NCI-H446 treated with DMSO at 0.1 percent for 48 hours (cell line): ENCODE results near the gene MTCH2.

Experiments used
- DNase-seq: peaks from one replicate; lab custom pipeline; 2025; lab: John Stamatoyannopoulos, UW

The MTCH2 gene

GRCh38 chr11:47589977-47590861, 52.1 kb downstream of the MTCH2 start:
- no peak for DNase-seq

GRCh38 chr11:47589584-47589976, 52.8 kb downstream of the MTCH2 start:
- no peak for DNase-seq

GRCh38 chr11:47589118-47589517, 53.2 kb downstream of the MTCH2 start:
- no peak for DNase-seq

GRCh38 chr11:47587723-47588326, 54.5 kb downstream of the MTCH2 start:
- DNase-seq, result no peak

- no peak for DNase-seq
These were observed 55.2 kb downstream of the MTCH2 start for GRCh38 chr11:47587039-47587716.

- no peak for DNase-seq
These were observed 56.1 kb downstream of the MTCH2 start, which contains the start of gene FAM180B for GRCh38 chr11:47586098-47586855. TSS of gene FAM180B (plus strand) at chr11:47586678. CDS start at chr11:47586769, 91 bp downstream.

GRCh38 chr11:47583844-47584243, 58.5 kb downstream of the MTCH2 start:
- DNase-seq, result no peak

- peak; percentile 82 for DNase-seq
These were observed 63.5 kb downstream of the MTCH2 start, which contains the start of the genes KBTBD4 and NDUFS3 for GRCh38 chr11:47578524-47579494. TSS of gene KBTBD4 (minus strand) at chr11:47578970. CDS start at chr11:47578951, 19 bp downstream. TSS of gene NDUFS3 (plus strand) at chr11:47579074. CDS start at chr11:47579092, 18 bp downstream.

GRCh38 chr11:47577460-47578041, 64.8 kb downstream of the MTCH2 start:
- DNase-seq, result no peak

GRCh38 chr11:47573321-47573720, 69.0 kb downstream of the MTCH2 start:
- DNase-seq, result no peak

GRCh38 chr11:47572715-47573255, 69.6 kb downstream of the MTCH2 start:
- DNase-seq, result no peak

- DNase-seq, result no peak
These were observed 70.5 kb downstream of the MTCH2 start for GRCh38 chr11:47571895-47572294.

GRCh38 chr11:47571357-47571729, 71.0 kb downstream of the MTCH2 start:
- no peak for DNase-seq

GRCh38 chr11:47570651-47571356, 71.6 kb downstream of the MTCH2 start:
- no peak for DNase-seq

GRCh38 chr11:47569646-47570045, 72.7 kb downstream of the MTCH2 start:
- DNase-seq, result no peak
